ENCODE results near the gene IL15RA. TPM values are rescaled to one million over a fixed set of nuclear protein-coding genes. Genes with fewer than 3 reads are reported as not detected.

The IL15RA gene
- total and polyA plus RNA-seq, 2 of the 8 experiments (the other 6 are each of a cell fraction or from before 2014, with no cell fraction given) = 1.3 to 1.4 TPM

- Histone ChIP-seq H3K79me1 (ENCODE audit: low read depth, low read length) (no peaks in the 10 kb centered on the region), H3K9ac (replicated peaks in 1 of 4; ENCODE audit: extremely low read depth in 1 of 4, low read depth in 3 of 4, low read length in 3 of 4) (no peak overlapping the region), H3K23me2 (ENCODE audit: low read depth, low read length) (no peaks in the 10 kb centered on the region), H3K27ac (ENCODE audit: low read depth, low read length) (no peak overlapping the region), H2BK5ac (ENCODE audit: low read depth, low read length) (no peak overlapping the region), H2AK5ac (ENCODE audit: low read depth, low read length) (no peak overlapping the region), H2BK15ac (ENCODE audit: low read length) (no peak overlapping the region), H4K20me1 (replicated peaks in 1 of 2; ENCODE audit: control insufficient read depth in 1 of 2, insufficient read depth in 2 of 2, low read length in 2 of 2) (no peaks in the 10 kb centered on the region), H3K4me1 (replicated peaks in 1 of 4; ENCODE audit: control insufficient read depth in 3 of 4, insufficient read depth in 4 of 4, low read length in 3 of 4) (no peaks in the 10 kb centered on the region), H3K56ac (replicated peaks; ENCODE audit: insufficient read length, low read depth, low read length) (no peak overlapping the region), H4K5ac (ENCODE audit: insufficient read length, low read depth, low read length) (no peak overlapping the region), H3K23ac (ENCODE audit: insufficient read length) (no peak overlapping the region), H2BK20ac (ENCODE audit: low read length) (no peak overlapping the region), H2AFZ (ENCODE audit: low read length) (no peak overlapping the region), H3K4me2 (ENCODE audit: insufficient read depth in 1 of 2, low read depth in 2 of 2, low read length in 2 of 2) (no peak overlapping the region), H3K36me3 (ENCODE audit: control insufficient read depth in 2 of 4, insufficient read depth in 4 of 4, low read length in 3 of 4) (no peaks in the 10 kb centered on the region), H3K18ac (ENCODE audit: extremely low read depth, low read length) (no peak overlapping the region), H2BK120ac (replicated peaks; ENCODE audit: low read depth, low read length) (no peak overlapping the region), H3K4ac (replicated peaks; ENCODE audit: insufficient read length, low read depth, low read length) (no peak overlapping the region), H3K27me3 (replicated peaks in 1 of 4; ENCODE audit: control insufficient read depth in 3 of 4, extremely low read depth in 1 of 4, insufficient read depth in 3 of 4, low read length in 3 of 4) (no peaks in the 10 kb centered on the region), H3K79me2 (ENCODE audit: control insufficient read depth in 1 of 2, insufficient read depth in 2 of 2, low read length in 2 of 2) (no peaks in the 10 kb centered on the region), H3K9me3 (ENCODE audit: insufficient read depth in 2 of 2, low read depth in 1 of 2, low read length in 1 of 2) (peaks cover 0 to 10% of the 10 kb centered on the region in 2 experiments; a peak in 2 of 4 replicates), H3K14ac (ENCODE audit: insufficient read length) (no peak overlapping the region), H4K8ac (ENCODE audit: extremely low read depth, insufficient read depth, low read length) (no peak overlapping the region), H4K91ac (replicated peaks; ENCODE audit: insufficient read length, low read length) (no peak overlapping the region), H2BK12ac (ENCODE audit: low read depth, low read length) (no peak overlapping the region), H3K4me3 (ENCODE audit: extremely low read depth in 1 of 4, insufficient read depth in 2 of 4, low read depth in 3 of 4, low read length in 4 of 4) (no peak overlapping the region)
- no peak for DNase-seq (ENCODE audit: low read depth in 1 of 2, low spot score in 2 of 2)
- ChIA-PET POLR2A (ENCODE audit: partially characterized antibody) (interaction anchor here (1.0 kb wide), 1 partner anchor 11 kb away, joined by 3 read pairs; no protein-coding TSS in a partner anchor), CTCF (ENCODE audit: partially characterized antibody) (interaction anchor here (1.1 kb wide), 1 partner anchor 27 kb away, joined by 3 read pairs; no protein-coding TSS in a partner anchor)
- 83% methylated on average over 4 of the region's 4 CpGs; no CpG with 5 or more reads in 1 of the 2 experiments for whole genome bisulfite sequencing, 2 experiments (ENCODE audit: extremely low coverage in 1 of 2, insufficient coverage in 1 of 2, insufficient read length in 1 of 2, insufficient replicate concordance in 2 of 2, low coverage in 1 of 2, low lambda C conversion rate in 2 of 2, missing lambda C conversion rate in 1 of 2)
- FAIRE-seq = no peak
- TF ChIP-seq RAD21 (IDR thresholded peaks at IDR 0.05 in 1 of 2, conservative IDR thresholded peaks at IDR 0.05 in 1 of 2; ENCODE audit: low read depth in 2 of 2, low read length in 2 of 2) = no peak
- no peak for TF ChIP-seq RNF2 (IDR thresholded peaks at IDR 0.05; ENCODE audit: borderline replicate concordance, low read depth, low read length, missing control alignments, poor library complexity, severe bottlenecking)
- no peak for TF ChIP-seq JUN (IDR thresholded peaks at IDR 0.05; ENCODE audit: low read depth, low read length)
- TF ChIP-seq CBX8 (IDR thresholded peaks at IDR 0.05; ENCODE audit: borderline replicate concordance, low read depth, low read length) = no peak
- no peak for TF ChIP-seq EP300 (IDR thresholded peaks at IDR 0.05; ENCODE audit: borderline replicate concordance in 1 of 2, low read depth in 2 of 2, low read length in 2 of 2)
- no peak for TF ChIP-seq RFX5 (IDR thresholded peaks at IDR 0.05; ENCODE audit: borderline replicate concordance, low read depth, low read length)
- no peak for TF ChIP-seq HDAC6 (IDR thresholded peaks at IDR 0.05; ENCODE audit: low read depth, low read length)
- no peak for TF ChIP-seq BCL11A (IDR thresholded peaks at IDR 0.05; ENCODE audit: low read depth in 2 of 2, low read length in 2 of 2)
- TF ChIP-seq HDAC2 (IDR thresholded peaks at IDR 0.05; ENCODE audit: borderline replicate concordance in 1 of 2, low read depth in 2 of 2, low read length in 2 of 2) = no peak
- TF ChIP-seq PHF8 (conservative IDR thresholded peaks at IDR 0.05; ENCODE audit: low read depth, low read length) = no peak
- no peak for TF ChIP-seq NRF1 (IDR thresholded peaks at IDR 0.05; ENCODE audit: low read depth, low read length)
- no peak for TF ChIP-seq MAX (IDR thresholded peaks at IDR 0.05)
- no peak for TF ChIP-seq SIRT6 (IDR thresholded peaks at IDR 0.05; ENCODE audit: low read length)
Measured at GRCh38 chr10:5987747-5988146, 10.4 kb upstream of the IL15RA start.
